ENCODE results near the gene USP17L17. TPM values are rescaled to one million over a fixed set of nuclear protein-coding genes. Genes with fewer than 3 reads are reported as not detected.
A peak's percentile ranks its signal among the peaks of the same experiment; 100 is the strongest.
"Not testable (repeated sequence)": the region's sequence is repeated elsewhere in the genome, so short reads cannot be mapped to it uniquely, and the experiment has no call there.

Gene USP17L17
- total RNA-seq, 1 experiment from 2014 or later, result not detected

DNA sequence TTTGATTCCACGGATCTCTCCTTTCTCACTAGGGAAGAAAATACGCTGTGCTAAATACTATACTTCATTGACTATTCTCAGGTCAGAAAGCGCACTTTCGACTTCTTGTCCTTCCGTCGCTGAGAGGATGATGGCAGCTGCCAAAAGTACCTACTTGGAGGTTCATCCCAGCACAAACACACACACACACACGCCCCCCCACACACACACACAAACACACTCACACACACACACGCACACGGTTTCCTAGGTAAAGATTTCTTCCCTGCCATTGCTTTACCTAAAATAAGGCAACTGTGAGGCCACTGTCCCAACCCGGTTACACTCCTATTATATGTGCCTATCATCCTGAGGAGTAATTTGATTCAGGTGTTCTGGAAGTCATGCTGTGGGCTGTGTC, 28.0 kb downstream of the USP17L17 start:
- DNase-seq, result peak; percentile 15 to 51
- BruUV-seq (replicated peaks); H3K4me3 Mint-ChIP-seq (ENCODE audit: unreplicated experiment); POLR2A ChIA-PET; H3K4me1 Mint-ChIP-seq (ENCODE audit: low read depth, unreplicated experiment); H3K36me3 Mint-ChIP-seq (ENCODE audit: insufficient read depth, unreplicated experiment); H3K27me3 ChIP-seq (replicated peaks; ENCODE audit: control insufficient read depth, insufficient read depth, low read length); H3K27me3 Mint-ChIP-seq (ENCODE audit: insufficient read depth, unreplicated experiment); H3K27ac Mint-ChIP-seq (ENCODE audit: unreplicated experiment); H3K9me3 Mint-ChIP-seq (ENCODE audit: unreplicated experiment); H3K36me3 ChIP-seq (ENCODE audit: control insufficient read depth, insufficient read depth, low read length); CTCF ChIA-PET; H3K4me3 ChIP-seq (ENCODE audit: low read depth, low read length); H3K4me1 ChIP-seq; intact Hi-C loops (cut with micrococcal nuclease; ENCODE audit: unreplicated experiment); H3K9me3 ChIP-seq: not testable (repeated sequence)

Other genes starting within 250 kb of the USP17L17 start
- not detected in 2 replicates for gene FAM90A26, start 73.5 kb upstream of the USP17L17 start, total RNA-seq (2022)
- not detected in 2 replicates for gene USP17L10, start 33.2 kb upstream of the USP17L17 start, total RNA-seq (2022)
- not detected in 2 replicates for gene USP17L11, start 28.5 kb upstream of the USP17L17 start, total RNA-seq (2022)
- not detected in 2 replicates for gene USP17L12, start 23.7 kb upstream of the USP17L17 start, total RNA-seq (2022)
- not detected in 2 replicates for gene USP17L13, start 19.0 kb upstream of the USP17L17 start, total RNA-seq (2022)
- not detected in 2 replicates for gene USP17L15, start 9.5 kb upstream of the USP17L17 start, total RNA-seq (2022)
- not detected in 2 replicates for gene USP17L18, start 4.8 kb downstream of the USP17L17 start, total RNA-seq (2022)
- gene USP17L19, start 9.5 kb downstream of the USP17L17 start, total RNA-seq (2022), result not detected in 2 replicates
- not detected in 2 replicates for gene USP17L20, start 14.2 kb downstream of the USP17L17 start, total RNA-seq (2022)
- gene USP17L21, start 19.0 kb downstream of the USP17L17 start, total RNA-seq (2022), result not detected in 2 replicates
- gene USP17L22, start 23.7 kb downstream of the USP17L17 start, total RNA-seq (2022), result not detected in 2 replicates
- gene USP17L24, start 81.3 kb downstream of the USP17L17 start, total RNA-seq (2022), result not detected in 2 replicates
- not detected in 2 replicates for gene USP17L25, start 86.0 kb downstream of the USP17L17 start, total RNA-seq (2022)
- not detected in 2 replicates for gene USP17L26, start 90.8 kb downstream of the USP17L17 start, total RNA-seq (2022)
- gene USP17L5, start 95.5 kb downstream of the USP17L17 start, total RNA-seq (2022), result not detected in 2 replicates
- gene USP17L27, start 100.3 kb downstream of the USP17L17 start, total RNA-seq (2022), result not detected in 2 replicates
- not detected in 2 replicates for gene USP17L28, start 105.0 kb downstream of the USP17L17 start, total RNA-seq (2022)
- not detected in 2 replicates for gene USP17L29, start 109.8 kb downstream of the USP17L17 start, total RNA-seq (2022)
- gene USP17L30, start 119.2 kb downstream of the USP17L17 start, total RNA-seq (2022), result not detected in 2 replicates
- not detected in 2 replicates for gene DEFB131A, start 200.5 kb downstream of the USP17L17 start, total RNA-seq (2022)

Data from Caco-2 (cell line).